Stimulated activated CD8-positive, alpha-beta memory T cell treated with anti-CD3 and anti-CD28 coated beads, Interleukin-15, amount 100 ng/mL, for 4 hours (primary cell): ENCODE measurements around the gene WDR48.

Experiments
- DNase-seq, 2 donors: peaks; one replicate each; pipeline ENCODE4 v3.0.0-alpha.2; 2020; ENCODE audit warnings: low read depth in 2 of 2

WDR48 gene

GRCh38 chr3:39064646-39065045 lies 12.8 kb downstream of the WDR48 start:
- DNase-seq: no peak

- no peak for DNase-seq
These were observed 13.4 kb downstream of the WDR48 start for GRCh38 chr3:39065197-39065596.

GRCh38 chr3:39067286-39067685 lies 15.5 kb downstream of the WDR48 start:
- DNase-seq: no peak

- DNase-seq: no peak
These were observed 16.7 kb downstream of the WDR48 start for GRCh38 chr3:39068556-39068955.

GRCh38 chr3:39075910-39076309 lies 24.1 kb downstream of the WDR48 start:
- DNase-seq: no peak

DNA sequence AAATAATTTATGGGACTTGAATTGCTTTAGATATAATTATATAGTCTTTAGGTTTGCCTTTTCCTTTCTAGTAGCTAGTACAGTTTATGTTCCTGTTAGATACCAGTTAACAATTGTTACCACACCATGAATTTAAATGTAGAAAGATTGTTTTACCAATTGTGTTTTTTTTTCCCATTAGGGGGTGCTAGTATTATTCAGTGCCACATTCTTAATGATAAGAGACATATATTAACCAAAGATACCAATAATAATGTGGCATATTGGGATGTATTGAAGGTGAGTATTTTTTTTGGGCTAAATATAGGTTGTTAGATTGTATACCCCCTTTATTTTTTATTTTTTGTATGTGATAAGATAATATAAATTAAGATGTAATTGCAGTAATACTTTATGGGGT lies 27.7 kb downstream of the WDR48 start:
- no peak for DNase-seq

GRCh38 chr3:39080026-39080425 lies 28.2 kb downstream of the WDR48 start:
- DNase-seq: no peak

DNA sequence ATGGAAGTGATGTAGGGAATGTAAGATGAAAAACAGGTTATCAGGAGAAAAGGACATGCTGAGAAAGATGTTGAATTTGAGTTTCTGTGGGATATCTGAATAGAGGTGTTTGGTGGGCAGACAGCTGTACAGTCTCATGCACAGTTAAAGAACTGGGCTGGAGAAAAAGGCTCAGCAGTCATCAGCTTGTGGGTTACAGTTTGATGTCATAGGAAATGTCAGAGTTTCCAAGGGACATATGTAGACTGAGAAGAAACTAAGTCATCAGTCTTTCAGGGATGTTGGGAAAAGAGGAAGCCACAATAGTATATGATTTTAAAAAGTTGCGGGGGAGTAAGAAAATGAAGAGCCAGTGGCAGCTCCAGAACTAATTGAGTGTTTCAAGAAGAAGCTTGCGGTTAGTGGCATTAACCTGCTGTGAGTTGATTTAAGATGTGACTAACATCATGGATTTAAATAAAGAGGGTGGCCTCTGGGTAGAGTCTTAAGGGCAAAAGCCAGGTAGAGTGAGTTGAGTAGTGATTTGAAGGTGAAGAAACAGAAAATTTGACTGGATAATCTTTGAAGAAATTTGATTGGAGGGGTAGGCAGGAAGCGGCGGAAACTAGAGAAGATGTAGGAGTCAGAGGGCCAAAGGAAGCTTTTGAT lies 31.0 kb downstream of the WDR48 start:
- DNase-seq: no peak

GRCh38 chr3:39086144-39086543 lies 34.3 kb downstream of the WDR48 start:
- no peak for DNase-seq

DNA sequence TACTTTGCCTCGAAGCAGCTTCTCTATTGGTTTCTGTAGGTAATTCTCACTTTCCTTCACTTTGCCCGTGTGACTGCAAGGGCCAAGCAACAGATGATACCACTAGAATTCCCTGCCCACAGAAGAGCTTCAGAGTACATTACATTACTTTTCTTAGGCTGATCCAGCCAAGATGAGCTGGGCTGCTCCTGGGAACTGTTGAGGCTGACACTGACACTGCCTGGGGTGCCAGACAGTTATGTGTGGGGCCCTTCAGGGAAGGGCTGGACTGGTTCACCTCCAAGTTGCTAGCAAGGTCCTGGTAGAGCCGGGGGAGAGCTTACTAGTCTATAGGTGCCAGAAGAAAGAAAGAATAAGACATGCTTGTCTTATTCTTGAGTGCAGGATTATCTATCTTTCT lies 36.6 kb downstream of the WDR48 start:
- DNase-seq: no peak

GRCh38 chr3:39088889-39089288 lies 37.1 kb downstream of the WDR48 start:
- no peak for DNase-seq

GRCh38 chr3:39090922-39091321 lies 39.1 kb downstream of the WDR48 start:
- DNase-seq: no peak

DNA sequence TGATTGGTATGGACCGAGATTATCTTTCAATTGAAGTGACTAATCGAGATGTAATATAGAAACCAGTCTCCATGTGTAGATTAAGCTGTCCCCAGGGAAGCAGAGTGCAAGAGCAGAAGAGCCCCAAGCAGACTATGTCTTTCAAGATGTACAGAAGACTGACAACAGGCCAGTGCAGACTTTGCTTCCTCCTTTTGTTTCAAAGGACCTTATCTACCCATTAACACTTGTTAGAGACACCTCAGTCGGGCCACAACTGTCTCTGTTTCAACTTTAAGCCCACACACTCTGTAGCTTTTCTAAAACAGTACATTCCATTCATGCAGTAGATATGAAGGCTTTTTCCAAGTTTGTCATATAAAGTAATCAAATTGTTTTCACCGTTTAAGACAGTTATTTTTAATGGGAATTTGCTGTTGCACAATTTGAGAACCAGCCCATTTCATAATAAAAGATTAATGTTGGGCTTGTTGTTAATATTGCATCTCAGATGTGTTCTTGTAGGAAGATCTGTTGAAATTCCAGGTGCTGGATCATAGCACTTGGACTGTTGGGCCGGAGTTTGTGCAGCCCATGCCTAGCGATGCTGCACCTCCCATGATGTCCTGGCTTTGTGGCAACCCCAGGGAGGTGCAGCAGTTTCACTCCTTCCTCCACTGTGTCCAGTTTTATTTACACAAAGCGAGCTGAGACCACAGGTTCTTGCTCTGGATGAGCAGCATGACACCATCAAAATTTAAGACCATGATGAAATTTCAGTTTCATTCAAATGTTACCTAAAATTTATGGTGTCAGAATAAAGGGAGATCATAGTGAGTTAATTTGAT lies 43.2 kb downstream of the WDR48 start:
- no peak for DNase-seq

DNA sequence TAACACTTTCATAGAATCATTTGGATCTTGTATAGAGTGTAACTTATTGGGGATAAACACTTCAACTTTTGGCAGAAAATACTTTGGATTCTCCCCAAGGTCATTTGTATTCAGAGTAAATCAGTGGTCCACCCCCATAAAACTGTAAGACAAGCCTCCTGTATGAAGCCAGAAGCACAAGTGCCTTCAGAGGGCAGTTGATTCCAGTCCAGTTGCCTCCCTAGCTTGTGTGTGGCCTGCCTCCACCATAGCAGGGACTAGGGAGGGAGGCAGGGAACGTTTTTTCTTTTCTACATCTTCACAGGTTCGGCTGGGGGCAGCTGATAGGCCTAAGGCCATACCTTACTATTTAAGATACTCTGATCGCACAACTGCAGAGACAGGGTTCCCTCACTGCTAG lies 44.0 kb downstream of the WDR48 start:
- no peak for DNase-seq

DNA sequence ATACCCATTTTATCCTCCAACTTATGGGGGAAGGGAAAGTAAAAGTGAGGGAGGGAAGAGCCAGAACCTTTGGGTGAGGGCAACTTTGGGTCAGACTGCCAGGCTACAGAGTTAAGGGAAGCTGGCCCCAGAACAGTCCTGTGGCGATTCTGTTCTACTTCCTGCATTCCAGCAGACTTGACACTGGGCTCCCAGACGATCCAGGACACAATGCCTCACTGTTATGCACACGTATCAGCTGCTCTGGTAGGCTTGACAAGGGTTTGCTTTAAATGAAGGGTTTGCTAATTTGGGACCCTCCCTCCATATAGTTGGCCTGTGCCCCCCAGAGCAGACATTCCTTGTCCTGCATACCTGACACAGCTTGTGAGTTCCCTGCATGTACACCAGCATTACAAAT lies 45.0 kb downstream of the WDR48 start:
- DNase-seq: no peak

GRCh38 chr3:39097716-39098472 lies 46.1 kb downstream of the WDR48 start:
- DNase-seq: no peak

DNA sequence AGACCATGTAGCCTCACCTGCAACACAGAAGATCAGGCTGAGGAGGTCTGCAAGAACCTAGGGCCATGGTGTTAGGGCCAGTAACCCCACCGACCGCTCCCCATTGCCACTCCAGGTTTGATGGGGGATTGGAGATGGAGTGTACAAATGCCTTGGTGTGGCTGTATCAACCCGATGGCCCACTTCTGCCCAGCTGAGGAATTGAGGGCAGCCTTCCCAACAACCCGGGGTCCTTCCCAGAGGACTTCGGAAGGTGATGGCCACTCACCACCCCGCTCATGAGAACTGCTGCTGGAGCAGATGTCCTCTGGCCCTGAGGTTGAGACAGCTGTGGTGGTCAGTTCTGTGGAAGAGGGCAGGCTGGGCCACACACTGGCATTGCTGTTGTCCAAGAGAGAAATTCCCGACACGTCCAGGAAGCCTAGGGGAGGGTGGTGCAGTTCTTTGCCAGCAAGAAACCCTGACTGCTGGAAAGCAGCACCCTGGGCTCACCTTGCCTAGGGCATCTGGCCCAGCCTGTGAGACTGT lies 46.7 kb downstream of the WDR48 start:
- no peak for DNase-seq

DNA sequence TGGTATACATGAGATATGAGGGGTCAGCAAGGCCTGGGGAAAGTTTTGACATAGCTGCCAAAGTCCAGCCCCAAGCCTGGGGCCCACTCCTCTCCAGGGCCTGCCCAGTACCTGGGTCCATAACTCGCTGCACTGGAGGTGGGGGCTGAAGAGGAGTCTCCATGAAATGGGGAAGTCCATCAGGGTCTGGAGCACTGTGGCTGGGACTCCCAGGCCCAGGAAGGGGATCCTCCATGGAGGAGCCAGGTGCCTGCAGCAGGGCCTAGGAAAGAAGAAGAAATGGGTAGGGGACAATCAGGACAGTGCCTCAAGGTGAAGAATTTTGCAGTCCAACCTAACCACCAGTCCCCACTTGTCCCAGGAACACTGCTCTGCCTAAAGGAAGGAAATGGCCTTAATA lies 47.4 kb downstream of the WDR48 start:
- no peak for DNase-seq

DNA sequence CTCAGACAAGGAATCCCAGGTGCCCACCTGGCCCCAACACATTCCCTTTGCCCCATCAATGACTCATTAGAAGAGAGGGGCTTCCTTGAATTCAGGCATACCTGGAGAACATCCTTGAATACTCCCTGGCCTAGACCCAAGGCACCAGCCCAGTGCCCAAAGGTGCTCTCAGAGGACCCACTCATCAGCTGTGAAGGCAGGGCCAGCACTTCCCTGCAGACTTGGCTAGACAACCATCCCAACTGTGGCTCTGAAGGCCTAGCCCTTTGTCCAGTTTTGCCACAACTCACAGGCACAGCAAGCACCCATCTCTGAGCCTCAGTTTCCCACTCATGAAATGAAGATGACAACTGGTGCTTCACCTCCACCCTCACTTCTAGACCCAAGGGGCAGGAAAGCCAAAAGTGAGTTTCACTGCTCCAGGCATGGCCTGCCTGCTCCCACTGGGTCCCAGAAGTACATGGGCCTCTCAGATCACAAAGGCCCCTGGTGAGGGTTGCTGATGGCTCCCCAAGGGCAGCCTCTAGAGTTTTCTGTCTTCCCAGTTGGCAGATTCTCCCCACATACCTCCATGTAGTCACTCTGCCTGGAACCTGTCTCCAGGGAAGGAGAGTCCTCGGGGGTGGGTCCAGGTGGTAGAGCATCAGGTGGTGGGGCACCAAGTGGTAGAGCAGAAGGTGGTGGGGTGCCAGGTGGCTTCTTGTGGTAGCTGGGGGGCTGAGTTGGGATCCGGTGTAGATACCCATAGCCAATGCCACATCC lies 48.1 kb downstream of the WDR48 start:
- no peak for DNase-seq

GRCh38 chr3:39100500-39100886 lies 48.7 kb downstream of the WDR48 start:
- no peak for DNase-seq

- peak in 1 of 2 donors; percentile 14 for DNase-seq
These were observed 49.3 kb downstream of the WDR48 start for GRCh38 chr3:39101022-39101689.
